Measurements from ENCODE around the gene STAB2. TPM values are rescaled to one million over a fixed set of nuclear protein-coding genes. Genes with fewer than 3 reads are reported as not detected.

The STAB2 gene
- total RNA-seq, 1 donor from 2014 or later, result not detected

DNA sequence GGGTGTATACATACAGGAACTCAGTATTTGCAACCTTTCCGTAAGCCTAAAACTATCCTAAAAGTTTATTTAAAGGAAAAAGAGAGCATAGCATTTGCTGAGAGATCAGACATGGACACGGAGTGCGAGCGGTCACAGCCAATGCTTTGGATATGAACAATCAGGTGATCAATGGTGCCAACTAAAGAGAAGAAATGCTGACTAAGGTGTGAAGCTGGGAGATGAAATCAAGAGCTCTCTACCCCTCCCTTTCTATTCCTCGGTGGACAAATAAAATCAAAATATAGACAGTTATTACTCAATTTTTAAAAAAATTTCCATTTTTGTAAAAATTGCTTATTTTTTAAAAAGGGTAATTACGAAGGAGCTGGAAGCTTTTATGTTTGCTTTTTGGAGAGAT, 224.7 kb downstream of the STAB2 start:
- H3K27ac Mint-ChIP-seq (ENCODE audit: unreplicated experiment), result no peak overlapping the region
- H3K4me1 Mint-ChIP-seq (ENCODE audit: low read depth), result peaks cover 26% of the 10 kb centered on the region
- H3K4me3 Mint-ChIP-seq (ENCODE audit: unreplicated experiment), result no peak overlapping the region
- peaks cover 35% of the 10 kb centered on the region for H3K36me3 Mint-ChIP-seq (ENCODE audit: low read depth)
- H3K27me3 Mint-ChIP-seq (ENCODE audit: low read depth), result no peaks in the 10 kb centered on the region
- H3K9me3 Mint-ChIP-seq (ENCODE audit: low read depth), result no peaks in the 10 kb centered on the region
- no peak for DNase-seq (ENCODE audit: low spot score)
- TF ChIP-seq, protein P1, sequence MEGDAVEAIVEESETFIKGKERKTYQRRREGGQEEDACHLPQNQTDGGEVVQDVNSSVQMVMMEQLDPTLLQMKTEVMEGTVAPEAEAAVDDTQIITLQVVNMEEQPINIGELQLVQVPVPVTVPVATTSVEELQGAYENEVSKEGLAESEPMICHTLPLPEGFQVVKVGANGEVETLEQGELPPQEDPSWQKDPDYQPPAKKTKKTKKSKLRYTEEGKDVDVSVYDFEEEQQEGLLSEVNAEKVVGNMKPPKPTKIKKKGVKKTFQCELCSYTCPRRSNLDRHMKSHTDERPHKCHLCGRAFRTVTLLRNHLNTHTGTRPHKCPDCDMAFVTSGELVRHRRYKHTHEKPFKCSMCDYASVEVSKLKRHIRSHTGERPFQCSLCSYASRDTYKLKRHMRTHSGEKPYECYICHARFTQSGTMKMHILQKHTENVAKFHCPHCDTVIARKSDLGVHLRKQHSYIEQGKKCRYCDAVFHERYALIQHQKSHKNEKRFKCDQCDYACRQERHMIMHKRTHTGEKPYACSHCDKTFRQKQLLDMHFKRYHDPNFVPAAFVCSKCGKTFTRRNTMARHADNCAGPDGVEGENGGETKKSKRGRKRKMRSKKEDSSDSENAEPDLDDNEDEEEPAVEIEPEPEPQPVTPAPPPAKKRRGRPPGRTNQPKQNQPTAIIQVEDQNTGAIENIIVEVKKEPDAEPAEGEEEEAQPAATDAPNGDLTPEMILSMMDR (IDR thresholded peaks at IDR 0.05), result no peak

DNA sequence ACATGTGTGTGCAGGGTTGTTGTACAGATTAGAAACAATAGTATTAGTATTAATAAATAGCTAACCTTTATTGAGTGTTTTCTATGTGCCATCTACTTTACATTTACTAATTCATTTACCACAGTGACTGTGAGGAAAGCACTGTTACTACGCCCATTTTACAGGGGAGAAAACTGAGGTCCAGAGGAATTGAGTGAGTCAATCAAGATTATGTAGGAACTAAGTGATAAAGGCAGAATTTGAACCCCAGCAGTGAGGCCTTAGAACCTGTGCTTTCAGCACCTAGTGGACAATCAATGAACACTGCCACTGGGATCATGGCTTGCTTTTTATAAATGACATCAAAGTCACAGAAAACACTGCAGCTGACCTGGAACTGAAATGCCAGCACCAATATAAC, 225.7 kb downstream of the STAB2 start:
- no peaks in the 10 kb centered on the region for H3K9me3 Mint-ChIP-seq (ENCODE audit: low read depth)
- TF ChIP-seq, protein P1 (IDR thresholded peaks at IDR 0.05), result no peak
- H3K4me1 Mint-ChIP-seq (ENCODE audit: low read depth), result peaks cover 21% of the 10 kb centered on the region
- DNase-seq (ENCODE audit: low spot score), result no peak
- H3K27ac Mint-ChIP-seq (ENCODE audit: unreplicated experiment), result no peak overlapping the region
- no peak overlapping the region for H3K4me3 Mint-ChIP-seq (ENCODE audit: unreplicated experiment)
- H3K27me3 Mint-ChIP-seq (ENCODE audit: low read depth), result no peaks in the 10 kb centered on the region
- peaks cover 30% of the 10 kb centered on the region for H3K36me3 Mint-ChIP-seq (ENCODE audit: low read depth)

DNA sequence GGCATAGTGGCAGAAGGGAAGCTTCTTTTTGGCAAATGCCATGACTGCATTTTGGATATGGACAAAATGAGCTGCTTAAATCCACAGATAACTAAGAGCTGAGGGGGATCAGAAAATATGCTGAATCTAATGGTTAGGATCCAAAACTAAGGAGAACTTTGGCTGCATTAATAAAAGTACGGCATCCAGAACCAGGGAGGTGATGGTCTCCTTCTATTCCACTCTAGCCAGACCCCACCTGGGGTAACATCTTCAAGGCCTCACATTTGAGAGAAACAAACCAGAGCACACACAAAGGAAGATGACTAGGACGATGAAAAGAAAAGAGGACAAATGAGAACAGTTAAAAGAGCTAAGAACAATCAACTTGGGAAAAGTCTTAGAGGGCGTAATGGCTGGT, 226.4 kb downstream of the STAB2 start:
- H3K27me3 Mint-ChIP-seq (ENCODE audit: low read depth), result no peaks in the 10 kb centered on the region
- TF ChIP-seq, protein P1 (IDR thresholded peaks at IDR 0.05), result no peak
- no peaks in the 10 kb centered on the region for H3K9me3 Mint-ChIP-seq (ENCODE audit: low read depth)
- DNase-seq (ENCODE audit: low spot score), result no peak
- peaks cover 21% of the 10 kb centered on the region for H3K4me1 Mint-ChIP-seq (ENCODE audit: low read depth)
- H3K27ac Mint-ChIP-seq (ENCODE audit: unreplicated experiment), result no peak overlapping the region
- H3K36me3 Mint-ChIP-seq (ENCODE audit: low read depth), result peaks cover 30% of the 10 kb centered on the region
- H3K4me3 Mint-ChIP-seq (ENCODE audit: unreplicated experiment), result no peak overlapping the region

DNA sequence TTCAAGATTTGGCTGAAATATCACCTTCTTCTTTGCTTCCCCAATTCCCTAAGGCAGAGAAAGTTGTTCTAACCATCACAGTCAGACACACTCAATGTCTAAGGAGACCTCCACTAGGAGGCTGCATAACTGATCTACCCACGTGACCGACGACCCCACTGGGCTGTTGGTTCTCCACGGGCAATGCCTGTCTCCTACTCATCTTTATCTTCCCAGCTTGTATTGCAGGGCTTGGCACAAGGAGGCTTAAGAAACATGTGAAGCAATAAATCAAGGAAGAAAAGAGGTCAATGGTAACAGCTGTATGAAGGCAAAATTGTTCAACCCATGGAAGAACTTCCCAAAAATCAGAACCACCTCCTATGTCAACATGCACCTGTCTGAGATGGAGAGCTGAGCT, 226.9 kb downstream of the STAB2 start:
- TF ChIP-seq, protein P1 (IDR thresholded peaks at IDR 0.05), result no peak
- Mint-ChIP-seq H3K4me3 (ENCODE audit: unreplicated experiment) (no peak overlapping the region), H3K4me1 (ENCODE audit: low read depth) (peaks cover 24% of the 10 kb centered on the region), H3K27me3 (ENCODE audit: low read depth) (no peaks in the 10 kb centered on the region), H3K9me3 (ENCODE audit: low read depth) (no peaks in the 10 kb centered on the region), H3K27ac (ENCODE audit: unreplicated experiment) (no peak overlapping the region), H3K36me3 (ENCODE audit: low read depth) (peaks cover 30% of the 10 kb centered on the region)
- DNase-seq (ENCODE audit: low spot score), result no peak

DNA sequence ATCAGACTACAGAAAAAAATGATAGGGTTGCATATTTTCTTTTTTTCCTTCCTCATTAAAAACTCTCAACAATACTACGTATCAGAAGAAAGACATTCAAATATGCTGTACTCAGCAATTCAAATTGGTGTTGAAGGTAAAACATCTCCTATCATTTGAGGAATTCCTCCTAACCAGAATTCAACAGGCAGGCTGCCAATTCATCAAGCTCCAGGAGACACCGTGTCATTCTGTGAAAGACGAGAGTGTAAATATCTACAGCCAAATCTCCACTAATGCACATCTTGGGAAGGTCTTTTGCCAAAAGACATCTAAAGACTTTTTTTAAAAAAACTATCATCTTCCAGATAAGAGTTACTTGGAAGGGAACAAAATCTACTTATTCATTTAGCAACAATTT, 227.4 kb downstream of the STAB2 start:
- no peaks in the 10 kb centered on the region for H3K27me3 Mint-ChIP-seq (ENCODE audit: low read depth)
- H3K9me3 Mint-ChIP-seq (ENCODE audit: low read depth), result no peaks in the 10 kb centered on the region
- peaks cover 28% of the 10 kb centered on the region for H3K4me1 Mint-ChIP-seq (ENCODE audit: low read depth)
- H3K4me3 Mint-ChIP-seq (ENCODE audit: unreplicated experiment), result no peak overlapping the region
- TF ChIP-seq, protein P1 (IDR thresholded peaks at IDR 0.05), result no peak
- H3K27ac Mint-ChIP-seq (ENCODE audit: unreplicated experiment), result no peak overlapping the region
- peaks cover 28% of the 10 kb centered on the region for H3K36me3 Mint-ChIP-seq (ENCODE audit: low read depth)
- no peak for DNase-seq (ENCODE audit: low spot score)

Other genes starting within 250 kb of the STAB2 start
- gene C12orf42, start 91.3 kb upstream of the STAB2 start, total RNA-seq, result not detected in 3 replicates

Measured in chondrocyte (in vitro differentiated cells).